Neural progenitor cell (in vitro differentiated cells): ENCODE data around the gene RNF222. TPM values are rescaled to one million over a fixed set of nuclear protein-coding genes. Genes with fewer than 3 reads are reported as not detected.

Source experiments
- DNase-seq: peaks from one replicate; pipeline ENCODE4 v3.0.0-alpha.2; 2016; ENCODE audit warnings: low spot score
- H2AFZ ChIP-seq: fragments of 200-600 bp; sonication (generic); replicated peaks from 2 replicates; pipeline ENCODE4 v1.6.1; 2016; ENCODE audit warnings: antibody characterized with exemption
- H3F3A ChIP-seq: fragments of 200-600 bp; sonication (generic); 2 replicates; pipeline ENCODE4 v1.6.1; 2016; ENCODE audit warnings: antibody characterized with exemption, low read depth
- H3K27ac ChIP-seq: fragments of 200-600 bp; sonication (generic); 2 replicates; pipeline ENCODE4 v1.5.1; 2016; ENCODE audit warnings: mild to moderate bottlenecking
- H3K27me3 ChIP-seq: fragments of 200-600 bp; sonication (generic); 2 replicates; pipeline ENCODE4 v1.6.1; 2016; ENCODE audit warnings: mild to moderate bottlenecking, moderate library complexity
- H3K36me3 ChIP-seq: fragments of 200-600 bp; sonication (generic); 2 replicates; pipeline ENCODE4 v1.5.1; 2016
- H3K4me1 ChIP-seq: fragments of 200-600 bp; sonication (generic); 2 replicates; pipeline ENCODE4 v1.6.1; 2016; ENCODE audit warnings: mixed run types
- H3K4me2 ChIP-seq: fragments of 200-600 bp; sonication (generic); 2 replicates; pipeline ENCODE4 v1.6.1; 2016
- H3K4me3 ChIP-seq: fragments of 200-600 bp; sonication (generic); 2 replicates; pipeline ENCODE4 v1.5.1; 2016
- H3K79me2 ChIP-seq: fragments of 200-600 bp; sonication (generic); 2 replicates; pipeline ENCODE4 v1.6.1; 2016; ENCODE audit warnings: low read depth
- H3K9ac ChIP-seq: fragments of 200-600 bp; sonication (generic); 2 replicates; pipeline ENCODE4 v1.6.1; 2016
- H3K9me3 ChIP-seq: fragments of 200-600 bp; sonication (generic); 2 replicates; pipeline ENCODE4 v1.5.1; 2016; ENCODE audit warnings: low read depth
- H4K20me1 ChIP-seq: fragments of 200-600 bp; sonication (generic); 2 replicates; pipeline ENCODE4 v1.6.1; 2016; ENCODE audit warnings: low read depth
- H3K27ac Mint-ChIP-seq: 3 replicates; pipeline ENCODE4 v1.8.0; 2021; ENCODE audit warnings: mixed read lengths
- H3K27me3 Mint-ChIP-seq: 2 replicates; pipeline ENCODE4 v1.8.0; 2022; ENCODE audit warnings: low read depth, mild to moderate bottlenecking, inconsistent platforms, moderate library complexity, mixed read lengths; ENCODE audit not compliant: insufficient read depth
- H3K36me3 Mint-ChIP-seq: 3 replicates; pipeline ENCODE4 v1.8.0; 2021; ENCODE audit warnings: mixed read lengths
- H3K4me1 Mint-ChIP-seq: 3 replicates; pipeline ENCODE4 v1.8.0; 2021; ENCODE audit warnings: mixed read lengths
- H3K4me3 Mint-ChIP-seq: 3 replicates; pipeline ENCODE4 v1.8.0; 2021; ENCODE audit warnings: mild to moderate bottlenecking, moderate library complexity, mixed read lengths
- H3K9me3 Mint-ChIP-seq: 3 replicates; pipeline ENCODE4 v1.8.0; 2020; ENCODE audit warnings: mixed read lengths
- CTCF ChIP-seq: fragments of 200-600 bp; sonication (generic); IDR thresholded peaks from 2 replicates; pipeline ENCODE4 v1.5.1; 2017; ENCODE audit warnings: antibody characterized with exemption, mild to moderate bottlenecking
- EZH2 ChIP-seq: fragments of 200-600 bp; sonication (generic); IDR thresholded peaks from 2 replicates; pipeline ENCODE4 v1.6.1; 2017; ENCODE audit warnings: antibody characterized with exemption, mild to moderate bottlenecking, moderate library complexity
- EZH2phosphoT487 ChIP-seq: fragments of 200-600 bp; sonication (generic); IDR thresholded peaks from 2 replicates; pipeline ENCODE4 v1.6.1; 2017; ENCODE audit warnings: antibody characterized with exemption
- total RNA-seq: library from RNA; depleted of rRNA; stranded (reverse); fragments of >200 nt; gene quantifications from 2 replicates; pipeline ENCODE4 v1.2.3, GENCODE V29; 2015; ENCODE audit warnings: low replicate concordance

Gene RNF222
- total RNA-seq, 1 donor from 2014 or later: not detected

- Mint-ChIP-seq H3K9me3 (no peaks in the 10 kb centered on the region), H3K27ac (no peak overlapping the region), H3K4me1 (no peaks in the 10 kb centered on the region), H3K4me3 (no peak overlapping the region), H3K27me3 (peaks cover 10% of the 10 kb centered on the region), H3K36me3 (no peaks in the 10 kb centered on the region)
- peaks cover 19% of the 10 kb centered on the region for H3K27me3 ChIP-seq
- no peak for TF ChIP-seq EZH2
- TF ChIP-seq EZH2phosphoT487: no peak
- TF ChIP-seq CTCF: no peak
- no peaks in the 10 kb centered on the region for H3K9me3 ChIP-seq
- H3K4me3 ChIP-seq: no peak overlapping the region
- H3K79me2 ChIP-seq: no peaks in the 10 kb centered on the region
- H2AFZ ChIP-seq: no peak overlapping the region
- H3K9ac ChIP-seq: no peak overlapping the region
- H3K4me2 ChIP-seq: no peak overlapping the region
- H3K27ac ChIP-seq: no peak overlapping the region
- no peaks in the 10 kb centered on the region for H3K36me3 ChIP-seq
- H3K4me1 ChIP-seq: no peaks in the 10 kb centered on the region
- no peak for DNase-seq
- H4K20me1 ChIP-seq: no peaks in the 10 kb centered on the region
- no peaks in the 10 kb centered on the region for H3F3A ChIP-seq
Observed at GRCh38 chr17:8393470-8394231, 4.0 kb downstream of the RNF222 start.

- no peaks in the 10 kb centered on the region for H3K36me3 Mint-ChIP-seq
- H2AFZ ChIP-seq: no peak overlapping the region
- no peaks in the 10 kb centered on the region for H4K20me1 ChIP-seq
- TF ChIP-seq CTCF (no peak), EZH2 (no peak), EZH2phosphoT487 (no peak)
- H3K9ac ChIP-seq: no peak overlapping the region
- no peaks in the 10 kb centered on the region for H3K4me1 Mint-ChIP-seq
- no peak overlapping the region for H3K27ac ChIP-seq
- no peak overlapping the region for H3K27ac Mint-ChIP-seq
- no peak overlapping the region for H3K4me3 ChIP-seq
- DNase-seq: no peak
- no peaks in the 10 kb centered on the region for H3K36me3 ChIP-seq
- H3K9me3 ChIP-seq: no peaks in the 10 kb centered on the region
- peaks cover 19% of the 10 kb centered on the region for H3K27me3 ChIP-seq
- H3F3A ChIP-seq: no peaks in the 10 kb centered on the region
- no peak overlapping the region for H3K4me2 ChIP-seq
- H3K4me1 ChIP-seq: no peaks in the 10 kb centered on the region
- H3K79me2 ChIP-seq: no peaks in the 10 kb centered on the region
- no peaks in the 10 kb centered on the region for H3K9me3 Mint-ChIP-seq
- peaks cover 10% of the 10 kb centered on the region for H3K27me3 Mint-ChIP-seq
- no peak overlapping the region for H3K4me3 Mint-ChIP-seq
Observed at GRCh38 chr17:8392674-8393469, 4.8 kb downstream of the RNF222 start.

- no peak for DNase-seq
- H3K4me2 ChIP-seq: no peak overlapping the region
- H2AFZ ChIP-seq: no peak overlapping the region
- TF ChIP-seq CTCF (no peak), EZH2 (no peak), EZH2phosphoT487 (no peak)
- Mint-ChIP-seq H3K27ac (no peak overlapping the region), H3K36me3 (no peaks in the 10 kb centered on the region), H3K4me3 (no peak overlapping the region), H3K9me3 (no peaks in the 10 kb centered on the region), H3K27me3 (peaks cover 10% of the 10 kb centered on the region), H3K4me1 (no peaks in the 10 kb centered on the region)
- no peaks in the 10 kb centered on the region for H3K4me1 ChIP-seq
- H3K9ac ChIP-seq: no peak overlapping the region
- H3K36me3 ChIP-seq: no peaks in the 10 kb centered on the region
- H3K9me3 ChIP-seq: no peaks in the 10 kb centered on the region
- H3F3A ChIP-seq: no peaks in the 10 kb centered on the region
- peaks cover 19% of the 10 kb centered on the region for H3K27me3 ChIP-seq
- no peaks in the 10 kb centered on the region for H4K20me1 ChIP-seq
- no peak overlapping the region for H3K27ac ChIP-seq
- H3K4me3 ChIP-seq: no peak overlapping the region
- H3K79me2 ChIP-seq: no peaks in the 10 kb centered on the region
Observed at GRCh38 chr17:8392274-8392673, 5.4 kb downstream of the RNF222 start.
